ENCODE data around the gene GLI3. TPM values are rescaled to one million over a fixed set of nuclear protein-coding genes. Genes with fewer than 3 reads are reported as not detected.

GLI3 gene
- total RNA-seq: 1 to 10 TPM; 3.0 to 9.0 (median 4.2) TPM

- Histone ChIP-seq H3K9me3 (no peaks in the 10 kb centered on the region), H3K27me3 (peaks cover 0 to 67% (median 0%) of the 10 kb centered on the region in 4 donors), H3K4me1 (peaks cover 6 to 62% (median 20%) of the 10 kb centered on the region in 3 donors), H3K36me3 (no peaks in the 10 kb centered on the region), H3K4me3 (peak within 1 kb of the TSS; percentile 60 to 90 (median 72)), H3K27ac (peak within 1 kb of the TSS; percentile 86 to 96 (median 95))
- WGBS, 2 donors: 1 to 2% methylated on average over 26 to 31 of the region's 92 CpGs
- intact Hi-C loops (cut with DNase I): no loop called here
- TF ChIP-seq CTCF (IDR thresholded peaks at IDR 0.05) (peak in 3 of 6 experiments; percentile 11 to 30 (median 20)), POLR2A (IDR thresholded peaks at IDR 0.05) (peak in 2 of 4 donors; percentile 53 to 65)
- DNase-seq: no peak
Observed at GRCh38 chr7:42236976-42237810, at the start of gene GLI3. Gene GLI3, minus strand, starts transcription at chr7:42237209. Its CDS starts 13,956 bp downstream, at chr7:42223253.

GRCh38 chr7:42285383-42285824 lies 48.4 kb upstream of the GLI3 start:
- no peak for DNase-seq
- H3K4me3 ChIP-seq: no peak overlapping the region
- H3K27ac ChIP-seq: no peak overlapping the region
- H3K9me3 ChIP-seq: no peaks in the 10 kb centered on the region
- H3K27me3 ChIP-seq: no peaks in the 10 kb centered on the region
- TF ChIP-seq POLR2A (IDR thresholded peaks at IDR 0.05): no peak
- TF ChIP-seq CTCF (IDR thresholded peaks at IDR 0.05): no peak
- intact Hi-C loops (cut with DNase I): no loop called here
- H3K36me3 ChIP-seq: no peaks in the 10 kb centered on the region
- H3K4me1 ChIP-seq: peaks cover 0 to 14% (median 3%) of the 10 kb centered on the region in 3 donors

- TF ChIP-seq CTCF (IDR thresholded peaks at IDR 0.05): no peak
- TF ChIP-seq POLR2A (IDR thresholded peaks at IDR 0.05): no peak
- Histone ChIP-seq H3K4me1 (peaks cover 0 to 14% (median 3%) of the 10 kb centered on the region in 3 donors), H3K4me3 (no peak overlapping the region), H3K27me3 (peaks cover 0 to 4% (median 0%) of the 10 kb centered on the region in 4 donors), H3K9me3 (no peaks in the 10 kb centered on the region), H3K36me3 (no peaks in the 10 kb centered on the region), H3K27ac (no peak overlapping the region)
- intact Hi-C loops (cut with DNase I): no loop called here
- WGBS, 2 donors: 14 to 23% methylated on average over 2 of the region's 2 CpGs
- no peak for DNase-seq
Observed at GRCh38 chr7:42283553-42283952, 46.5 kb upstream of the GLI3 start.

GRCh38 chr7:42278344-42278743 lies 41.3 kb upstream of the GLI3 start:
- peaks cover 0 to 8% (median 0%) of the 10 kb centered on the region in 3 donors for H3K4me1 ChIP-seq
- no peak overlapping the region for H3K27ac ChIP-seq
- no peaks in the 10 kb centered on the region for H3K36me3 ChIP-seq
- H3K27me3 ChIP-seq: peaks cover 0 to 4% (median 0%) of the 10 kb centered on the region in 4 donors
- no peak overlapping the region for H3K4me3 ChIP-seq
- no peaks in the 10 kb centered on the region for H3K9me3 ChIP-seq
- TF ChIP-seq CTCF (IDR thresholded peaks at IDR 0.05) (no peak), POLR2A (IDR thresholded peaks at IDR 0.05) (no peak)
- WGBS, 2 donors: 79 to 81% methylated on average over 4 of the region's 4 CpGs
- no peak for DNase-seq
- intact Hi-C loops (cut with DNase I): no loop called here

- H3K4me3 ChIP-seq: no peak overlapping the region
- no peak for TF ChIP-seq POLR2A (IDR thresholded peaks at IDR 0.05)
- no peak for TF ChIP-seq CTCF (IDR thresholded peaks at IDR 0.05)
- DNase-seq: no peak
- no peaks in the 10 kb centered on the region for H3K27me3 ChIP-seq
- intact Hi-C loops (cut with DNase I): no loop called here
- H3K36me3 ChIP-seq: no peaks in the 10 kb centered on the region
- no peak overlapping the region for H3K27ac ChIP-seq
- 31 to 37% methylated on average over 5 of the region's 5 CpGs for WGBS, 2 donors
- H3K9me3 ChIP-seq: no peaks in the 10 kb centered on the region
- peaks cover 0 to 7% (median 0%) of the 10 kb centered on the region in 3 donors for H3K4me1 ChIP-seq
Observed at GRCh38 chr7:42274053-42274452, 37.0 kb upstream of the GLI3 start.
